ENCODE measurements around the gene HNMT. TPM values are rescaled to one million over a fixed set of nuclear protein-coding genes. Genes with fewer than 3 reads are reported as not detected.

The HNMT gene
- total RNA-seq, 2 donors from 2014 or later = 37.2 to 52.1 TPM

- 90 to 99% methylated on average over 4 of the region's 4 CpGs for WGBS, 2 donors
- ATAC-seq (no peak), DNase-seq (no peak)
- H3K36me3 ChIP-seq (replicated peaks in 1 of 2; ENCODE audit: insufficient read depth in 1 of 2, low read depth in 2 of 2) = no peaks in the 10 kb centered on the region
- intact Hi-C loops (cut with DNase I) = no loop called here
- no peaks in the 10 kb centered on the region for H3K4me1 ChIP-seq
- no peak overlapping the region for H3K4me3 ChIP-seq
- H3K27ac ChIP-seq = no peak overlapping the region
- no peaks in the 10 kb centered on the region for H3K9me3 ChIP-seq
- TF ChIP-seq CTCF (IDR thresholded peaks at IDR 0.05) = no peak
- no peak for TF ChIP-seq POLR2A (IDR thresholded peaks at IDR 0.05)
- no peaks in the 10 kb centered on the region for H3K27me3 ChIP-seq
Measured at GRCh38 chr2:137997733-137998132, 33.5 kb downstream of the HNMT start.

GRCh38 chr2:137998503-137998902 lies 34.2 kb downstream of the HNMT start:
- no peaks in the 10 kb centered on the region for H3K36me3 ChIP-seq (replicated peaks in 1 of 2; ENCODE audit: insufficient read depth in 1 of 2, low read depth in 2 of 2)
- WGBS, 2 donors = 84 to 88% methylated on average over 1 of the region's 1 CpG
- intact Hi-C loops (cut with DNase I) = no loop called here
- H3K4me1 ChIP-seq = no peaks in the 10 kb centered on the region
- H3K9me3 ChIP-seq = no peaks in the 10 kb centered on the region
- no peak for ATAC-seq
- DNase-seq = no peak
- H3K27me3 ChIP-seq = no peaks in the 10 kb centered on the region
- TF ChIP-seq CTCF (IDR thresholded peaks at IDR 0.05) (no peak), POLR2A (IDR thresholded peaks at IDR 0.05) (no peak)
- no peak overlapping the region for H3K4me3 ChIP-seq
- H3K27ac ChIP-seq = no peak overlapping the region

- ATAC-seq (no peak), DNase-seq (no peak)
- H3K9me3 ChIP-seq = no peaks in the 10 kb centered on the region
- no peak overlapping the region for H3K4me3 ChIP-seq
- no peaks in the 10 kb centered on the region for H3K36me3 ChIP-seq (replicated peaks in 1 of 2; ENCODE audit: insufficient read depth in 1 of 2, low read depth in 2 of 2)
- no peaks in the 10 kb centered on the region for H3K27me3 ChIP-seq
- 92 to 96% methylated on average over 1 of the region's 1 CpG for WGBS, 2 donors
- H3K4me1 ChIP-seq = no peaks in the 10 kb centered on the region
- no peak for TF ChIP-seq POLR2A (IDR thresholded peaks at IDR 0.05)
- TF ChIP-seq CTCF (IDR thresholded peaks at IDR 0.05) = no peak
- intact Hi-C loops (cut with DNase I) = no loop called here
- no peak overlapping the region for H3K27ac ChIP-seq
Measured at GRCh38 chr2:137999273-137999672, 35.0 kb downstream of the HNMT start.

GRCh38 chr2:138000009-138000408 lies 35.7 kb downstream of the HNMT start:
- DNase-seq (no peak), ATAC-seq (no peak)
- TF ChIP-seq CTCF (IDR thresholded peaks at IDR 0.05) (no peak), POLR2A (IDR thresholded peaks at IDR 0.05) (no peak)
- Histone ChIP-seq H3K27ac (no peak overlapping the region), H3K36me3 (replicated peaks in 1 of 2; ENCODE audit: insufficient read depth in 1 of 2, low read depth in 2 of 2) (no peaks in the 10 kb centered on the region), H3K27me3 (no peaks in the 10 kb centered on the region), H3K9me3 (no peaks in the 10 kb centered on the region), H3K4me1 (no peaks in the 10 kb centered on the region), H3K4me3 (no peak overlapping the region)
- WGBS, 2 donors = 94 to 95% methylated on average over 1 of the region's 1 CpG
- intact Hi-C loops (cut with DNase I) = no loop called here

- H3K27ac ChIP-seq = no peak overlapping the region
- DNase-seq (no peak), ATAC-seq (no peak)
- H3K36me3 ChIP-seq (replicated peaks in 1 of 2; ENCODE audit: insufficient read depth in 1 of 2, low read depth in 2 of 2) = peaks cover 0 to 2% of the 10 kb centered on the region in 2 donors
- intact Hi-C loops (cut with DNase I) = no loop called here
- TF ChIP-seq POLR2A (IDR thresholded peaks at IDR 0.05) (no peak), CTCF (IDR thresholded peaks at IDR 0.05) (no peak)
- H3K27me3 ChIP-seq = no peaks in the 10 kb centered on the region
- no peak overlapping the region for H3K4me3 ChIP-seq
- no peaks in the 10 kb centered on the region for H3K4me1 ChIP-seq
- H3K9me3 ChIP-seq = no peaks in the 10 kb centered on the region
Measured at GRCh38 chr2:138000796-138001195, 36.5 kb downstream of the HNMT start.
